CD4-positive, alpha-beta T cell (primary cell): Measurements from ENCODE around the gene ATP5MC3. TPM values are rescaled to one million over a fixed set of nuclear protein-coding genes. Genes with fewer than 3 reads are reported as not detected.

Experiments
- ATAC-seq: fragments of 200-7000 bp; cut with Tn5 transposase; one replicate; pipeline ENCODE4 v1.10.0; 2022; ENCODE audit warnings: mild to moderate bottlenecking; ENCODE audit not compliant: poor library complexity
- CTCF ChIA-PET: fragments of 350-600 bp; sonication (Branson Sonifier 250); formaldehyde crosslinking; loops from one replicate; lab custom pipeline; 2021; ENCODE audit warnings: antibody characterized with exemption, inconsistent platforms; lab: Charles Lee
- POLR2A ChIA-PET: fragments of 350-600 bp; sonication (Branson Sonifier 250); formaldehyde crosslinking; loops from one replicate; lab custom pipeline; 2021; ENCODE audit warnings: antibody characterized with exemption, inconsistent platforms; lab: Charles Lee
- DNase-seq, 14 experiments: peaks; one replicate each; pipeline ENCODE4 v3.0.0-alpha.2; 2013 to 2020; ENCODE audit warnings: mixed read lengths in 2 of 14
- H3K27ac ChIP-seq, 2 donors: one replicate each; pipeline versions ENCODE4 v1.5.1 to v1.7.0; 2013; ENCODE audit warnings: low read length in 2 of 2, low read depth in 1 of 2, mild to moderate bottlenecking in 1 of 2
- H3K27me3 ChIP-seq, 2 experiments: 1 replicate in 1 of 2; 2 replicates in 1 of 2; pipeline versions ENCODE4 v1.6.1 to v1.7.0; 2013; ENCODE audit warnings: low read length in 2 of 2, control low read depth in 1 of 2, mild to moderate bottlenecking in 1 of 2, moderate library complexity in 1 of 2; ENCODE audit not compliant: insufficient read depth in 2 of 2, control insufficient read depth in 1 of 2
- H3K36me3 ChIP-seq: one replicate; pipeline ENCODE4 v1.6.1; 2013; ENCODE audit warnings: low read length, control low read depth; ENCODE audit not compliant: insufficient read depth
- H3K4me1 ChIP-seq: one replicate; pipeline ENCODE4 v1.6.1; 2013; ENCODE audit warnings: low read length, control low read depth; ENCODE audit not compliant: insufficient read depth
- H3K4me3 ChIP-seq: one replicate; pipeline ENCODE4 v1.5.1; 2013; ENCODE audit warnings: mild to moderate bottlenecking, low read length, moderate library complexity
- H3K9me3 ChIP-seq, 2 experiments: 1 replicate in 1 of 2; 2 replicates in 1 of 2; pipeline versions ENCODE4 v1.6.1 to v1.7.0; 2013; ENCODE audit warnings: low read length in 2 of 2, mild to moderate bottlenecking in 2 of 2, control low read depth in 1 of 2, moderate library complexity in 1 of 2; ENCODE audit not compliant: control insufficient read depth in 1 of 2, insufficient read depth in 1 of 2
- H3K27ac Mint-ChIP-seq: one replicate; pipeline ENCODE4 v1.8.0; 2020; ENCODE audit warnings: mixed read lengths
- H3K27me3 Mint-ChIP-seq: one replicate; pipeline ENCODE4 v1.8.0; 2021; ENCODE audit warnings: mixed read lengths
- H3K36me3 Mint-ChIP-seq: one replicate; pipeline ENCODE4 v1.8.0; 2021; ENCODE audit warnings: low read depth, mixed read lengths
- H3K4me1 Mint-ChIP-seq: one replicate; pipeline ENCODE4 v1.8.0; 2021; ENCODE audit warnings: low read depth, mixed read lengths
- H3K4me3 Mint-ChIP-seq: one replicate; pipeline ENCODE4 v1.8.0; 2020; ENCODE audit warnings: mild to moderate bottlenecking, mixed read lengths
- H3K9me3 Mint-ChIP-seq: one replicate; pipeline ENCODE4 v1.8.0; 2020; ENCODE audit warnings: mixed read lengths
- intact Hi-C, 2 experiments: fragments of 100-400 bp; cut with DNase I in 1 of 2; cut with micrococcal nuclease in 1 of 2; formaldehyde crosslinking; loops; one replicate each; pipeline versions ENCODE4 v1.15.1 to v1.9.0; 2023 to 2025; cut with DNase I, micrococcal nuclease
- total RNA-seq, 174 experiments: library from RNA in 2 of 174; stranded (reverse) in 2 of 174; gene quantifications; one replicate each; pipeline ENCODE4 v1.2.3 and lab custom pipeline; 2021 to 2026
- TF ChIP-seq, protein P1 (sequence below): fragments of 200-600 bp; IDR thresholded peaks from one replicate; pipeline ENCODE4 v1.8.0; 2022; ENCODE audit warnings: antibody characterized with exemption, mild to moderate bottlenecking

The ATP5MC3 gene
- total RNA-seq, 2 experiments from 2014 or later: 79.5 to 81.6 TPM

DNA sequence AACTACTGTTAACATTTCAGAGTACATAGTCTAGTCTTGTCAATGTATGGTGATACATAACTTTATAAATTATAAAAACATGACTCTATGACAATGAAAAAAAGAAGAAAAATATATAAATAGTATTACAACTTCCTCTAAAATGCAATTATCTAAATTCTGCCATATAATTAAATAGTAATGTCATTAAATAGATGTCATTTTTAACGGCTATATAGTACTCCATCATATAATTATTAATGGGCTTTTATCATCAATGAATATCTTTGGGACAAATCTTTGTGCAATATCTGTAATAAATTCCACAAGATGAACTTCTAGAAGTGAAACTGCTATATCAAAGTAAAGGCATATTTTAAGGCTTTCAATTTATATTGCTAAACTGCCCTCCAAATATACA lies 38.3 kb downstream of the ATP5MC3 start:
- TF ChIP-seq, protein P1, sequence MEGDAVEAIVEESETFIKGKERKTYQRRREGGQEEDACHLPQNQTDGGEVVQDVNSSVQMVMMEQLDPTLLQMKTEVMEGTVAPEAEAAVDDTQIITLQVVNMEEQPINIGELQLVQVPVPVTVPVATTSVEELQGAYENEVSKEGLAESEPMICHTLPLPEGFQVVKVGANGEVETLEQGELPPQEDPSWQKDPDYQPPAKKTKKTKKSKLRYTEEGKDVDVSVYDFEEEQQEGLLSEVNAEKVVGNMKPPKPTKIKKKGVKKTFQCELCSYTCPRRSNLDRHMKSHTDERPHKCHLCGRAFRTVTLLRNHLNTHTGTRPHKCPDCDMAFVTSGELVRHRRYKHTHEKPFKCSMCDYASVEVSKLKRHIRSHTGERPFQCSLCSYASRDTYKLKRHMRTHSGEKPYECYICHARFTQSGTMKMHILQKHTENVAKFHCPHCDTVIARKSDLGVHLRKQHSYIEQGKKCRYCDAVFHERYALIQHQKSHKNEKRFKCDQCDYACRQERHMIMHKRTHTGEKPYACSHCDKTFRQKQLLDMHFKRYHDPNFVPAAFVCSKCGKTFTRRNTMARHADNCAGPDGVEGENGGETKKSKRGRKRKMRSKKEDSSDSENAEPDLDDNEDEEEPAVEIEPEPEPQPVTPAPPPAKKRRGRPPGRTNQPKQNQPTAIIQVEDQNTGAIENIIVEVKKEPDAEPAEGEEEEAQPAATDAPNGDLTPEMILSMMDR: no peak
- Histone ChIP-seq H3K27me3 (no peaks in the 10 kb centered on the region), H3K4me1 (no peaks in the 10 kb centered on the region), H3K27ac (no peak overlapping the region), H3K36me3 (peaks cover 22% of the 10 kb centered on the region), H3K4me3 (no peak overlapping the region), H3K9me3 (no peaks in the 10 kb centered on the region)
- Mint-ChIP-seq H3K36me3 (peaks cover 77% of the 10 kb centered on the region), H3K27me3 (no peaks in the 10 kb centered on the region), H3K27ac (no peak overlapping the region), H3K4me3 (no peak overlapping the region), H3K4me1 (peaks cover 53% of the 10 kb centered on the region), H3K9me3 (no peaks in the 10 kb centered on the region)
- DNase-seq: no peak
- intact Hi-C loops: no loop called here
- ChIA-PET POLR2A (no interaction called here), CTCF (no interaction called here)
- ATAC-seq: no peak

DNA sequence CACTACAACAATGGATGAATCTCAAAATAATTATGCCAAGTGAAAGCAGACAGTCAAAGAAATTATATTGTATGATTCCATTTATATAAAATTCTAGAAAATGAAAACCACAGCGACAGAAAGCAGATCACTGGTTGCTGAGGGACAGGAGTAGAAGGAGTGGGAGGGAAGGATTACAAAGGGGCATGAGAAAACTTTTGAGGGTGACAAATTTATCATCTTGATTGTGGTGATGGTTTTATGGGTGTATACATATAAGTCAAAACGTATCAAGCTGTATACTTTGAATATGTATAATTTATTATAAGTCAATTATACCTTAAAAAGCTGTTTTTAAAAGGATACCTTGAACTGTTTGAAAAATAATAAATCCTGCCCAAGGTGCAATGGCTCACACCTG lies 41.2 kb downstream of the ATP5MC3 start:
- intact Hi-C loops: no loop called here
- no peaks in the 10 kb centered on the region for H3K9me3 ChIP-seq
- no peaks in the 10 kb centered on the region for H3K4me1 ChIP-seq
- ATAC-seq (no peak), DNase-seq (no peak)
- peaks cover 82% of the 10 kb centered on the region for H3K36me3 Mint-ChIP-seq
- TF ChIP-seq, protein P1: no peak
- no peak overlapping the region for H3K27ac Mint-ChIP-seq
- peaks cover 23% of the 10 kb centered on the region for H3K36me3 ChIP-seq
- no peaks in the 10 kb centered on the region for H3K27me3 ChIP-seq
- no peaks in the 10 kb centered on the region for H3K9me3 Mint-ChIP-seq
- H3K27me3 Mint-ChIP-seq: no peaks in the 10 kb centered on the region
- ChIA-PET CTCF (interaction anchor here (1.1 to 2.9 kb wide), 2 partner anchors 11 to 440 kb away, joined by 3 to 8 read pairs; no protein-coding TSS in a partner anchor), POLR2A (no interaction called here)
- peaks cover 46% of the 10 kb centered on the region for H3K4me1 Mint-ChIP-seq
- no peak overlapping the region for H3K4me3 ChIP-seq
- no peak overlapping the region for H3K27ac ChIP-seq
- H3K4me3 Mint-ChIP-seq: no peak overlapping the region

DNA sequence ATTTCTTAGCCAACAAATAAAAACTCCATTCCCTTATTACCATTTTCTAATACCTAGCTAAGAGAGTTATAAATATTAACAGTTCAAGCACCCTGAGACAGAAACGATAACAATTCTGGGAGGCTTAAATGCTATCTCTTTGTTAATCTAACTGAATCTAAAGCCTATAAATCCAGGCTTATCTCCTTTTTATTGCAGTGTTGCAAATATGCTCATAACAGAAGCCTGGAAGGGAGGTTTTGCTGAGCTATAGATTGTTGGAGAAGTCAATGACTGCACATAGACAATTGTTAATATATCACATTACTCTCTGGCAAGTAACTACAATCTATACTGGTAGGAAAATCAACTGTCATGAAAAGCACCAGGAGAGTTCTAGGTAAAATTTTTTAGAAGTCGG lies 43.7 kb downstream of the ATP5MC3 start:
- Mint-ChIP-seq H3K4me1 (peaks cover 33% of the 10 kb centered on the region), H3K4me3 (no peak overlapping the region), H3K27me3 (no peaks in the 10 kb centered on the region), H3K27ac (no peak overlapping the region), H3K9me3 (no peaks in the 10 kb centered on the region), H3K36me3 (peaks cover 85% of the 10 kb centered on the region)
- no peaks in the 10 kb centered on the region for H3K4me1 ChIP-seq
- no peaks in the 10 kb centered on the region for H3K9me3 ChIP-seq
- no peak overlapping the region for H3K27ac ChIP-seq
- intact Hi-C loops: no loop called here
- peaks cover 24% of the 10 kb centered on the region for H3K36me3 ChIP-seq
- CTCF ChIA-PET: interaction anchor here (0.9 kb wide), 1 partner anchor 12 kb away, joined by 3 read pairs; no protein-coding TSS in a partner anchor
- no peak overlapping the region for H3K4me3 ChIP-seq
- H3K27me3 ChIP-seq: no peaks in the 10 kb centered on the region
- POLR2A ChIA-PET: interaction anchor here (0.5 kb wide), 1 partner anchor 34 kb away, joined by 3 read pairs; no protein-coding TSS in a partner anchor
- no peak for DNase-seq
- TF ChIP-seq, protein P1: no peak
- ATAC-seq: no peak
